HEK293 (cell line): ENCODE measurements around the gene NFATC3.

Experiments
- CTCF ChIA-PET: fragments of 350-600 bp; formaldehyde crosslinking; extraction: SDS; loops from one replicate; lab custom pipeline; 2021; ENCODE audit warnings: antibody characterized with exemption; lab: Yijun Ruan, JAX
- POLR2A ChIA-PET: fragments of 300-600 bp; formaldehyde crosslinking; extraction: SDS; loops from one replicate; lab custom pipeline; 2020; ENCODE audit warnings: antibody characterized with exemption, inconsistent platforms; lab: Yijun Ruan, JAX
- H3K27ac ChIP-seq: fragments of 200-500 bp; sonication (Bioruptor generic); 2 replicates; pipeline ENCODE4 v1.5.1; 2014; ENCODE audit warnings: low read depth, low read length, control low read depth, inconsistent platforms; ENCODE audit errors: extremely low read depth
- H3K36me3 ChIP-seq, 2 experiments: fragments of 200-500 bp in 1 of 2; sonication (Bioruptor generic) in 1 of 2; 1 replicate in 1 of 2; 2 replicates in 1 of 2; pipeline ENCODE4 v1.5.1; 2014 to 2017; ENCODE audit warnings: inconsistent platforms in 2 of 2, low read length in 2 of 2; ENCODE audit not compliant: control insufficient read depth in 2 of 2, insufficient read depth in 1 of 2
- H3K4me1 ChIP-seq: fragments of 200-500 bp; sonication (Bioruptor generic); 2 replicates; pipeline ENCODE4 v1.5.1; 2014; ENCODE audit warnings: mild to moderate bottlenecking, low read length, inconsistent platforms; ENCODE audit not compliant: control insufficient read depth, insufficient read depth
- H3K4me3 ChIP-seq: 2 replicates; pipeline ENCODE4 v1.5.1; 2011; ENCODE audit warnings: low read depth, mild to moderate bottlenecking, control low read depth, low read length, moderate library complexity
- H3K9me3 ChIP-seq: fragments of 200-500 bp; sonication (Bioruptor generic); 2 replicates; pipeline ENCODE4 v1.5.1; 2014; ENCODE audit warnings: low read depth, low read length, inconsistent platforms; ENCODE audit not compliant: control insufficient read depth, insufficient read depth
- AEBP2 ChIP-seq: fragments of 450-650 bp; formaldehyde crosslinking; IDR thresholded peaks from 2 replicates; pipeline ENCODE4 v1.5.1; 2016; ENCODE audit warnings: missing biosample characterization, missing genetic modification characterization, borderline replicate concordance
- ATF2 ChIP-seq: fragments of 450-650 bp; formaldehyde crosslinking; IDR thresholded peaks from 2 replicates; pipeline ENCODE4 v1.5.1; 2016; ENCODE audit warnings: missing biosample characterization, missing genetic modification characterization, low read depth
- GLIS1 ChIP-seq: fragments of 450-650 bp; formaldehyde crosslinking; IDR thresholded peaks from 2 replicates; pipeline ENCODE4 v1.5.1; 2016; ENCODE audit warnings: missing biosample characterization, missing genetic modification characterization
- PRDM2 ChIP-seq: fragments of 450-650 bp; formaldehyde crosslinking; IDR thresholded peaks from 2 replicates; pipeline ENCODE4 v1.5.1; 2016; ENCODE audit warnings: missing biosample characterization, missing genetic modification characterization, borderline replicate concordance
- TCF7L2 ChIP-seq: IDR thresholded peaks from 2 replicates; pipeline ENCODE4 v1.6.1; 2011; ENCODE audit warnings: low read depth, mild to moderate bottlenecking, inconsistent platforms, low read length, moderate library complexity, borderline replicate concordance
- ZIC2 ChIP-seq: fragments of 450-650 bp; formaldehyde crosslinking; IDR thresholded peaks from 2 replicates; pipeline ENCODE4 v1.5.1; 2016; ENCODE audit warnings: missing biosample characterization, missing genetic modification characterization
- ZNF157 ChIP-seq: fragments of 450-650 bp; formaldehyde crosslinking; IDR thresholded peaks from 2 replicates; pipeline ENCODE4 v1.5.1; 2016; ENCODE audit warnings: missing biosample characterization, missing genetic modification characterization
- ZNF16 ChIP-seq: fragments of 450-650 bp; formaldehyde crosslinking; IDR thresholded peaks from 2 replicates; pipeline ENCODE4 v1.5.1; 2016; ENCODE audit warnings: low read depth, missing biosample characterization, missing genetic modification characterization
- ZNF2 ChIP-seq: fragments of 450-650 bp; formaldehyde crosslinking; IDR thresholded peaks from 2 replicates; pipeline ENCODE4 v1.5.1; 2016; ENCODE audit warnings: missing biosample characterization, missing genetic modification characterization
- ZNF26 ChIP-seq: fragments of 450-650 bp; formaldehyde crosslinking; IDR thresholded peaks from 2 replicates; pipeline ENCODE4 v1.5.1; 2016; ENCODE audit warnings: missing biosample characterization, missing genetic modification characterization
- ZNF391 ChIP-seq: fragments of 450-650 bp; formaldehyde crosslinking; IDR thresholded peaks from 2 replicates; pipeline ENCODE4 v1.5.1; 2016; ENCODE audit warnings: low read depth, missing biosample characterization, missing genetic modification characterization, borderline replicate concordance
- ZNF449 ChIP-seq: fragments of 450-650 bp; formaldehyde crosslinking; IDR thresholded peaks from 2 replicates; pipeline ENCODE4 v1.5.1; 2017; ENCODE audit warnings: missing biosample characterization, mild to moderate bottlenecking, missing genetic modification characterization, moderate library complexity
- ZNF473 ChIP-seq: fragments of 450-650 bp; formaldehyde crosslinking; IDR thresholded peaks from 2 replicates; pipeline ENCODE4 v1.5.1; 2017; ENCODE audit warnings: missing biosample characterization, missing genetic modification characterization
- ZNF514 ChIP-seq: fragments of 450-650 bp; formaldehyde crosslinking; IDR thresholded peaks from 2 replicates; pipeline ENCODE4 v1.5.1; 2016; ENCODE audit warnings: missing biosample characterization, missing genetic modification characterization
- ZNF521 ChIP-seq: fragments of 450-650 bp; formaldehyde crosslinking; IDR thresholded peaks from 2 replicates; pipeline ENCODE4 v1.5.1; 2017; ENCODE audit warnings: missing biosample characterization, mild to moderate bottlenecking, missing genetic modification characterization
- ZNF529 ChIP-seq: fragments of 450-650 bp; formaldehyde crosslinking; IDR thresholded peaks from 2 replicates; pipeline ENCODE4 v1.5.1; 2017; ENCODE audit warnings: missing genetic modification characterization, missing biosample characterization; ENCODE audit not compliant: insufficient replicate concordance
- ZNF549 ChIP-seq: fragments of 450-650 bp; IDR thresholded peaks from 2 replicates; pipeline ENCODE4 v1.5.1; 2018; ENCODE audit warnings: missing biosample characterization, missing genetic modification characterization, mild to moderate bottlenecking, inconsistent platforms, moderate library complexity
- ZNF585B ChIP-seq: fragments of 450-650 bp; formaldehyde crosslinking; IDR thresholded peaks from 2 replicates; pipeline ENCODE4 v1.5.1; 2016; ENCODE audit warnings: missing biosample characterization, missing genetic modification characterization
- ZNF621 ChIP-seq: fragments of 450-650 bp; formaldehyde crosslinking; IDR thresholded peaks from 2 replicates; pipeline ENCODE4 v1.5.1; 2017; ENCODE audit warnings: missing biosample characterization, missing genetic modification characterization
- ZNF658 ChIP-seq: fragments of 450-650 bp; formaldehyde crosslinking; IDR thresholded peaks from 2 replicates; pipeline ENCODE4; 2016; ENCODE audit warnings: missing biosample characterization, missing genetic modification characterization

NFATC3 gene

GRCh38 chr16:68069511-68070248, 15.5 kb upstream of the NFATC3 start:
- CTCF ChIA-PET, result interaction anchor here (0.5 to 1.0 kb wide), 3 partner anchors 29 to 269 kb away, joined by 3 read pairs; no protein-coding TSS in a partner anchor
- peaks cover 3 to 79% of the 10 kb centered on the region in 2 experiments; a peak in 2 of 3 replicates for H3K36me3 ChIP-seq
- no peak overlapping the region for H3K27ac ChIP-seq
- TF ChIP-seq ZIC2 (tag by site-specific recombination) (peak; percentile 52), GLIS1 (tag by site-specific recombination) (peak; percentile 56), ZNF449 (tag by site-specific recombination) (no peak)
- POLR2A ChIA-PET, result interaction anchor here (0.5 to 0.9 kb wide), 3 partner anchors 32 to 288 kb away, joined by 3 to 4 read pairs (median 4); no protein-coding TSS in a partner anchor
- H3K4me3 ChIP-seq, result no peak overlapping the region
- no peaks in the 10 kb centered on the region for H3K9me3 ChIP-seq
- H3K4me1 ChIP-seq, result peaks cover 5% of the 10 kb centered on the region; the same call in 1 of the 2 replicates

GRCh38 chr16:68070249-68070730, 14.9 kb upstream of the NFATC3 start:
- no peak overlapping the region for H3K27ac ChIP-seq
- peaks cover 5% of the 10 kb centered on the region; the same call in 1 of the 2 replicates for H3K4me1 ChIP-seq
- ChIA-PET POLR2A (interaction anchor here (0.9 kb wide), 1 partner anchor 289 kb away, joined by 4 read pairs; no protein-coding TSS in a partner anchor), CTCF (interaction anchor here (0.5 to 0.6 kb wide), 2 partner anchors 129 to 269 kb away, joined by 3 read pairs; no protein-coding TSS in a partner anchor)
- H3K36me3 ChIP-seq, result peaks cover 3 to 80% of the 10 kb centered on the region in 2 experiments; a peak in 2 of 3 replicates
- H3K4me3 ChIP-seq, result no peak overlapping the region
- no peaks in the 10 kb centered on the region for H3K9me3 ChIP-seq
- TF ChIP-seq ZNF549 (tag by site-specific recombination) (no peak), ZNF529 (tag by site-specific recombination) (no peak), ZNF585B (tag by site-specific recombination) (no peak), ZNF157 (tag by site-specific recombination) (no peak), ZNF391 (no peak), ZNF658 (tag by site-specific recombination) (no peak), ATF2 (tag by site-specific recombination) (no peak), ZNF514 (tag by site-specific recombination) (no peak), ZNF16 (tag by site-specific recombination) (no peak), TCF7L2 (no peak), AEBP2 (tag by site-specific recombination) (no peak), ZNF473 (tag by site-specific recombination) (no peak), ZNF621 (tag by site-specific recombination) (no peak), PRDM2 (tag by site-specific recombination) (no peak), ZNF26 (tag by site-specific recombination) (no peak), ZNF2 (tag by site-specific recombination) (no peak), ZNF521 (tag by site-specific recombination) (no peak)
